ENCODE measurements around the gene ACP3. TPM values are rescaled to one million over a fixed set of nuclear protein-coding genes. Genes with fewer than 3 reads are reported as not detected.
"Not testable (repeated sequence)": the region's sequence is repeated elsewhere in the genome, so short reads cannot be mapped to it uniquely, and the experiment has no call there.

Gene ACP3
- total RNA-seq, 2 experiments from 2014 or later = not detected

DNA sequence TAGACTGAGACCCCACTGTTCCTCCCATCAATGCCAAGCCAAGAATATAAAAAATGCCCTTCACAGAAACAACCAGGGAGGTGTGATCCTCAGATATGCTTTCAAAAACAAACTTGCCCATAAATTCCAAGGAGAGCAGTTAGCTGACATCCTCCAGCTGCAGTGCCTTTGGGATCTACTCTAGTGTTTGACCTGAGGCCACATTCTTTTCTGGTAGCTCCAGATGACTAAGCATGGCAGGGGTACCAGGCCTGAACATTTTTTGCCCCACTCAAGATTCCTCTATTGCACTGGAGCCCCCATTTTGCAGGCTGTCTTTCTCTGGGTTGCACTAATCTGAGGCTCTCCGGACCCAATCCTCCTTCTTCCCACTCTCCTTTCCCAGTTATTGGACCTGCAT, 27.9 kb upstream of the ACP3 start:
- ChIA-PET POLR2A (no interaction called here), CTCF (no interaction called here)
- Mint-ChIP-seq H3K9me3 (ENCODE audit: low read depth) (no peaks in the 10 kb centered on the region), H3K27me3 (peaks cover 24% of the 10 kb centered on the region), H3K4me1 (no peaks in the 10 kb centered on the region), H3K36me3 (ENCODE audit: low read depth) (no peaks in the 10 kb centered on the region), H3K4me3 (no peak overlapping the region), H3K27ac (no peak overlapping the region)
- no peak for DNase-seq
- no peak for ATAC-seq
- intact Hi-C loops (cut with DNase I, micrococcal nuclease) = no loop called here

DNA sequence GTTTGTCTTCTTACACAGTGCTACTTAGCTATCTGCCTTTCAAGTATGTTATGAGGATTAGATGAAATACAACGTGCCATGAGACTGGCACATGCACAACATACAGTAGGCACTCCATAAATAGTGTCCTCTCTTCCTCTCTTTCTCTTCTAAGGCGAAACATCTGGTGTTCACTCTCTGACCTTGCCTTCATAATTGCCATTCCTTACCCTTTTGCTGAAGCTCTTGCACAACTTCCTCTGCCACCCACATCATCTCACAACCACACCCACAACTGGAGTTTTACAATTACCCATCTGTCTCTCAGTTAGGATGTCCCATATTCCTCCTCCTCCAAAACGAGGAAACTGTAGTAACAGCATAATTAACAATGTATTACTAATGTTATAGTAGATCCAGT, 26.4 kb upstream of the ACP3 start:
- POLR2A ChIA-PET = no interaction called here
- Mint-ChIP-seq H3K27ac (no peak overlapping the region), H3K36me3 (ENCODE audit: low read depth) (no peaks in the 10 kb centered on the region), H3K4me3 (no peak overlapping the region), H3K4me1 (no peaks in the 10 kb centered on the region), H3K27me3 (peaks cover 24% of the 10 kb centered on the region), H3K9me3 (ENCODE audit: low read depth) (no peaks in the 10 kb centered on the region)
- ATAC-seq (no peak), DNase-seq (no peak)
- CTCF ChIA-PET = no interaction called here
- intact Hi-C loops (cut with DNase I, micrococcal nuclease) = loop anchor here in 1 of 2 experiments (10.0 kb wide), 1 partner anchor 56 kb away; no protein-coding TSS in a partner anchor

DNA sequence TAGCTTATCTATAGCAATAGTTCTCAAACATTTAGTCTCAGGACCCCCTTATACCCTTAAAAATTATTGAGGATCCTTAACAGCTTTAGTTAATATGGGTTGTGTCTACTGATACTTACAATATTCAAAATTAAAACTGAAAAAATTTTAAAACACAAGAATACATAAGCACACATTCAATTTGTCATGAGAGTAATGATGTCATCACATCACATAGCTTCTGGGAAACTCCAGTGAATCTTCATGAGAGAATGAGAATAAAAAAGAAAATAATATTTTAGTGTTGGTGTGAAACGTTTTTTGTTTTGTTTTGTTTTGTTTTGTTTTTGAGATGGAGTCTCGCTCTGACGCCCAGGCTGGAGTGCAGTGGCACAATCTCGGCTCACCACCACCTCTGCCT, 25.2 kb upstream of the ACP3 start:
- H3K4me3 Mint-ChIP-seq = no peak overlapping the region
- ChIA-PET CTCF (no interaction called here), POLR2A (no interaction called here)
- H3K4me1 Mint-ChIP-seq = no peaks in the 10 kb centered on the region
- H3K27ac Mint-ChIP-seq = no peak overlapping the region
- no peaks in the 10 kb centered on the region for H3K9me3 Mint-ChIP-seq (ENCODE audit: low read depth)
- no peaks in the 10 kb centered on the region for H3K36me3 Mint-ChIP-seq (ENCODE audit: low read depth)
- intact Hi-C loops (cut with DNase I, micrococcal nuclease) = loop anchor here in 1 of 2 experiments (10.0 kb wide), 1 partner anchor 57 kb away; no protein-coding TSS in a partner anchor
- H3K27me3 Mint-ChIP-seq = peaks cover 24% of the 10 kb centered on the region
- DNase-seq (no peak), ATAC-seq (no peak)

DNA sequence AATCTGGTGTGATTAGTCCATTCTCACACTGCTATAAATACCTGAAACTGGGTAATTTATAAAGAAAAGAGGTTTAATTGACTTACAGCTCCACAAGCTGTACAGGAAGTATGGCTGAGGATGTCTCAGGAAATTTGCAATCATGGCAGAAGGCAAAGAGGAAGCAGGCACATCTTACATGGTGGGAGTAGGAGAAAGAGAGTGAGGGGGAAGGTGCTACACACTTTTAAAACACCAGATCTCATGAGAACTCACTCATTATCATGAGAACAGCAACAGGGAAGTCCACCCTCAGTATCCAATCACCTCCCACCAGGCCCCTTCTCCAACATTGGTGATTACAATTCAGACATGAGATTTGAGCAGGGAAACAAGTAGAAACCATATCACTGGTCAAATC, 24.0 kb upstream of the ACP3 start:
- no peaks in the 10 kb centered on the region for H3K36me3 Mint-ChIP-seq (ENCODE audit: low read depth)
- H3K4me1 Mint-ChIP-seq = no peaks in the 10 kb centered on the region
- intact Hi-C loops (cut with DNase I, micrococcal nuclease) = loop anchor here in 1 of 2 experiments (10.0 kb wide), 1 partner anchor 58 kb away; no protein-coding TSS in a partner anchor
- CTCF ChIA-PET = no interaction called here
- no peak for DNase-seq
- H3K27me3 Mint-ChIP-seq = peaks cover 15% of the 10 kb centered on the region
- no peak overlapping the region for H3K27ac Mint-ChIP-seq
- no peak overlapping the region for H3K4me3 Mint-ChIP-seq
- ATAC-seq = no peak
- POLR2A ChIA-PET = no interaction called here
- no peaks in the 10 kb centered on the region for H3K9me3 Mint-ChIP-seq (ENCODE audit: low read depth)

DNA sequence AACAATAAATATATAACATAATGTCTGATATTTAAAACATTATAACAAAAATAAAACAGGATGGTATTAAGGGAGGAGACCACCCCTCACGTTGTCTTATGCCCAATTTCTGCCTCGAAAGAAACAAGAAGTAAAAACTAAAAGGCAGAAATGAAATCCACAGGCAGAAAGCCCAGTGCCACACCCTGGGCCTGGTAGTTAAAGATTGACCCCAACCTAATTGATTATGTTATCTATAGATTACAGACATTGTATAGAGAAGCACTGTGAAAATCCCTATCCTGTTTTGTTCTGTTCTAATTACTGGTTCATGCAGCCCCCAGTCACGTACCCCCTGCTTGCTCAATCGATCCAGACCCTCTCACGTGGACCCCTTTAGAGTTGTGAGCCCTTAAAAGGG, 22.3 kb upstream of the ACP3 start:
- H3K27me3 Mint-ChIP-seq = peaks cover 9% of the 10 kb centered on the region
- no peak overlapping the region for H3K27ac Mint-ChIP-seq
- ChIA-PET POLR2A (no interaction called here), CTCF (no interaction called here)
- H3K9me3 Mint-ChIP-seq (ENCODE audit: low read depth) = no peaks in the 10 kb centered on the region
- no peak for DNase-seq
- no peak overlapping the region for H3K4me3 Mint-ChIP-seq
- H3K4me1 Mint-ChIP-seq = no peaks in the 10 kb centered on the region
- intact Hi-C loops (cut with DNase I, micrococcal nuclease) = loop anchor here in 1 of 2 experiments (10.0 kb wide), 1 partner anchor 60 kb away; no protein-coding TSS in a partner anchor
- H3K36me3 Mint-ChIP-seq (ENCODE audit: low read depth) = no peaks in the 10 kb centered on the region
- ATAC-seq = no peak

DNA sequence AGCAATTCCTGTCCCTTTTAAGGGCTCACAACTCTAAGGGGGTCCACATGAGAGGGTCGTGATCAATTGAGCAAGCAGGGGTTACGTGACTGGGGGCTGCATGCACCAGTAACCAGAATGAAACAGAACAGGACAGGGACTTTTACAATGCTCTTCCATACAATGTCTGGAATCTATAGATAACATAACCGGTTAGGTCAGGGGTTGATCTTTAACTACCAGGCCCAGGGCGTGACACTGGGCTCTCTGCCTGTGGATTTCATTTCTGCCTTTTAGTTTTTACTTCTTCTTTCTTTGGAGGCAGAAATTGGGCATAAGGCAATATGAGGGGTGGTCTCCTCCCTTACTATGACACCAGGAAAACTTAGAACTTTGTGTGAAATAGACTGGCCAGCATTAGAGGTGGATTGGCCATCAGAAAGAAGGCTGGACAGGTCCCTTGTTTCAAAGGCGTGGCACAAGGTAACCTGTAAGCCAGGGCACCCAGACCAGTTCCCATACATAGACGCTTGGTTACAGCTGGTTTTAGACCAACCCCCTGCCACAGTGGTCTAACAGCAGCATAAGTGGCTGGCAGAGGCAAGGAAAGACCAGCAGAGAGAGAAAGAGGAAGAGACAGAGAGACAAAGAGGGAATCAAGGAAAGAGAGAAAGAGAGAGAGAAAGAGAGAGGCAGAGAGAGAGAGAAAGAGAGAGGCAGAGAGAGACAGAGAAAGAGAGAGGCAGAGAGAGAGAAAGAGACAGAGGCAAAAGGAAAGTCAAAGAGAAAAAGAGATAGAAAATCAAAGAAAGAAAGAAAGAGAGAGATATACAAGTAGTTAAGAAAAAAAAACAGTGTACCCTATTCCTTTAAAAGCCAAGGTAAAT, 13.6 kb upstream of the ACP3 start:
- intact Hi-C loops (cut with DNase I, micrococcal nuclease); DNase-seq; H3K36me3 Mint-ChIP-seq (ENCODE audit: low read depth); POLR2A ChIA-PET; H3K4me3 Mint-ChIP-seq; ATAC-seq; H3K27me3 Mint-ChIP-seq; CTCF ChIA-PET; H3K4me1 Mint-ChIP-seq; H3K27ac Mint-ChIP-seq: not testable (repeated sequence)
- peaks cover 11% of the 10 kb centered on the region for H3K9me3 Mint-ChIP-seq (ENCODE audit: low read depth)

DNA sequence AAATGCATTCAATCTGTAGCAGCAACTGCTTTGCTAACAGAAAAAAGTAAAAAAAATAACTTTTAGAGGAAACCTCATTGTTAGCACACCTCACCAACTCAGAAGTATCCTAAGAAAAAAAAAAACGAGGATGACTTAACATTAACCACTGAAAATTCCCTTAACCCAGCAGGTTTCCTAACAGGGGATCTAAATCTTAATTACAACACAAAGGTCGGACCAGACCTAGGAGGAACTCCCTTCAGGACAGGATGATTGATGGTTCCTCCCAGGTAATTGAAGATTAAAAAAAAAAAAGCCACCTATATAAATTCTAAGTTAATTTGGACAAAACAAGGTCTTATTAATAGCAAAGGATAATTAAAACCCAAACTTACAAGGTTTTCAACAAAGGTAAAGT, 12.9 kb upstream of the ACP3 start:
- H3K36me3 Mint-ChIP-seq (ENCODE audit: low read depth); H3K4me3 Mint-ChIP-seq; intact Hi-C loops (cut with DNase I, micrococcal nuclease); ATAC-seq; DNase-seq; CTCF ChIA-PET; H3K27me3 Mint-ChIP-seq; POLR2A ChIA-PET; H3K27ac Mint-ChIP-seq; H3K4me1 Mint-ChIP-seq: not testable (repeated sequence)
- peaks cover 11% of the 10 kb centered on the region for H3K9me3 Mint-ChIP-seq (ENCODE audit: low read depth)

DNA sequence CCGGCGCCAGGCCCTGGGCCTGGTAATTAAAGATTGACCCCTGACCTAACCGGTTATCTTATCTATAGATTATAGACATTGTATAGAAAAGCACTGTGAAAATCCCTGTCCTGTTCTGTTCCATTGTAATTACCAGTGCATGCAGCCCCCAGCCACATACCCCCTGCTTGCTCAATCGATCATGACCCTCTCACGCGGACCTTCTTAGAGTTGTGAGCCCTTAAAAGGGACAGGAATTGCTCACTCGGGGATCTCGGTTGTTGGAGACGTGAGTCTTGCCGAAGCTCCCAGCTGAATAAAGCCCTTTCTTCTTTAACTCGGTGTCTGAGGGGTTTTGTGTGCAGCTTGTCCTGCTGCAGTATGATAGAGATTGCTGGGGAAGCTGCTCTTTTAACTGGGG, 7.2 kb upstream of the ACP3 start:
- intact Hi-C loops (cut with DNase I, micrococcal nuclease); H3K27me3 Mint-ChIP-seq; POLR2A ChIA-PET; ATAC-seq; H3K4me1 Mint-ChIP-seq; DNase-seq; H3K36me3 Mint-ChIP-seq (ENCODE audit: low read depth); H3K27ac Mint-ChIP-seq; H3K9me3 Mint-ChIP-seq (ENCODE audit: low read depth); CTCF ChIA-PET; H3K4me3 Mint-ChIP-seq: not testable (repeated sequence)

DNA sequence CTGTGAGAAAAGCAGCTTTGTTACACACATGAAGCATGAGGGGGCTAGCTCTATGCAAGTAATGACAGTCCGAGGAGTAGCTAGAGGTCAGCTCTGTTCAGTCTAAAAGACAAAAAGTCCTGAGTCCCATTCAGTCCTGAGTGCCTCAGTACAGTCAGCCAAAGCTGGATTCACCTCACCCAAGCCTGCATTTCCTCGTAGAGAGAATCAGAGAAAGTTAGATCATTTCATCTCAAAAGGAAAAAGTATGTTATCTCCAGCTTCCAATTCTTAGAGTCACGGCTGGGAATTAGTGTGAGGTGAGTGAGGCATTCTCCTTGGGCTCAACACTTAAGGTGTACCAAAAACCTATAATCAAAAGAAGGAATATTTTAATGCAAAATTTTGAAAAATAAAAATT, 5.9 kb upstream of the ACP3 start:
- no peaks in the 10 kb centered on the region for H3K9me3 Mint-ChIP-seq (ENCODE audit: low read depth)
- no peaks in the 10 kb centered on the region for H3K4me1 Mint-ChIP-seq
- POLR2A ChIA-PET = no interaction called here
- no peak overlapping the region for H3K27ac Mint-ChIP-seq
- CTCF ChIA-PET = no interaction called here
- no peaks in the 10 kb centered on the region for H3K36me3 Mint-ChIP-seq (ENCODE audit: low read depth)
- H3K27me3 Mint-ChIP-seq = no peaks in the 10 kb centered on the region
- no peak overlapping the region for H3K4me3 Mint-ChIP-seq
- DNase-seq (no peak), ATAC-seq (no peak)
- intact Hi-C loops (cut with DNase I, micrococcal nuclease) = no loop called here

DNA sequence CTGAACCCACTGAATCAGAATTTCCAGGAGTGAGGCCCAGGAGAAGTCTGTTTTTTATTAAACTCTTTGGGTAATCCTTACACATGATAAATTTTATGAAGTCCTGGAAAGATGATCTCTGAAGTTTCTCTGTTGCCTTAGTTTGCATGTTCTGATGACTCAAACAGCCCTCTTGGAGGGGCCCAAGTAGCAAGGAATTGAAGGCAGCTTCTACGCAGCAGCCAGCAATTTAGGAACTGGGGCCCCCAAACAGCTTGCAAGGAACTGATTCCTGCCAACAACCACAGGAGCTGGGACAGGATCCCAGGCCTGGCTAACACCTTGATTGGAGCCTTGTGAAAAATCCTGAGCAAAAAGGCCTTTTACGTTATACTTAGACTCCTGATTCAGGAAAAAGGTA, 5.4 kb upstream of the ACP3 start:
- POLR2A ChIA-PET = no interaction called here
- CTCF ChIA-PET = no interaction called here
- Mint-ChIP-seq H3K27ac (no peak overlapping the region), H3K27me3 (no peaks in the 10 kb centered on the region), H3K4me1 (no peaks in the 10 kb centered on the region), H3K9me3 (ENCODE audit: low read depth) (no peaks in the 10 kb centered on the region), H3K4me3 (no peak overlapping the region), H3K36me3 (ENCODE audit: low read depth) (no peaks in the 10 kb centered on the region)
- ATAC-seq (no peak), DNase-seq (no peak)
- intact Hi-C loops (cut with DNase I, micrococcal nuclease) = no loop called here

DNA sequence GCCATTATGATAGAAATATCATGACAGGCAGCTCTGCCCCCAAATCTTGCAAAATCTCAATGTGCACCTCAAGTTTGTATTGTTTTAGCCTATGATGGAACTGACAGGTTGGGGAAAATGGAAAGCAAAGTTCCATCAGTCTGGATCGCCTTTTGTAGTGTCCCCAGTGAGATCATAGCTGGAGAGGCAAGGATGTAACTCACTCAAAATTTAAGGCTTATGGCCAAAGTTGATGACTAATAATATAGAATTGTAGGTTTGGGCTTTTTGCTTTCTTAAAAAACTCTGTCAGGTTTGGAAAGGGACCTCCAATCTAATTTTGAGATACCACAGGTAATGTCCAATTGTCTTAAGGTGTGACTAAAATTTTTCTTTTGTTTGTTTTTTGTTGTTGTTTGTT, 1.4 kb upstream of the ACP3 start:
- H3K27ac Mint-ChIP-seq = no peak overlapping the region
- ChIA-PET CTCF (interaction anchor here (0.6 to 1.0 kb wide), 2 partner anchors 26 to 1300 kb away, joined by 3 read pairs; no protein-coding TSS in a partner anchor), POLR2A (interaction anchor here (0.6 kb wide), 1 partner anchor 33 kb away, joined by 11 read pairs; no protein-coding TSS in a partner anchor)

DNA sequence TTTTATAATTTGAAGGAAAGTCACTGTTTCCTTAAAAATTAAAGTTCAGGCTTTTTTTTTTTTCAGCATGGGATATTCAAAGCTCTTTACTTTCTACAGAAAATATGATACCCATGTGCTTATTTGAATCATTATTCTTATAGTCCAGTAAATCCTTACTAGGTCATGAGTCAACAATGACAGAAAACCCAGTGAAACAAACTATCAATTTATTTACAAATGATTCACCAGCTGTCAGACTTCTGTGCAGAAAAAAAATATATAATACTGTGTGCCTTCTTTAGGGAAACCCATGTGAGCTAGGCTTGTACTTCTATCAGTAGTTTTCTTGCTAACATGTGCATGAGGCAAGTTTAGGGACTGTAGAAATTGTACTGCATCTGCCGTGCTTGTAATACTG, 1.2 kb downstream of the ACP3 start:
- POLR2A ChIA-PET = no interaction called here
- Mint-ChIP-seq H3K36me3 (ENCODE audit: low read depth) (no peaks in the 10 kb centered on the region), H3K4me1 (no peaks in the 10 kb centered on the region), H3K4me3 (no peak overlapping the region), H3K9me3 (ENCODE audit: low read depth) (no peaks in the 10 kb centered on the region), H3K27ac (no peak overlapping the region), H3K27me3 (peaks cover 5% of the 10 kb centered on the region)
- no peak for DNase-seq
- CTCF ChIA-PET = interaction anchor here (0.9 kb wide), 1 partner anchor 24 kb away, joined by 3 read pairs; no protein-coding TSS in a partner anchor
- intact Hi-C loops (cut with DNase I, micrococcal nuclease) = no loop called here
- ATAC-seq = no peak

More for the DNA sequence above, 1.4 kb upstream of the ACP3 start:
- ATAC-seq (no peak), DNase-seq (no peak)
- Mint-ChIP-seq H3K27me3 (peaks cover 5% of the 10 kb centered on the region), H3K9me3 (ENCODE audit: low read depth) (no peaks in the 10 kb centered on the region), H3K4me3 (no peak overlapping the region), H3K4me1 (no peaks in the 10 kb centered on the region), H3K36me3 (ENCODE audit: low read depth) (no peaks in the 10 kb centered on the region)
- intact Hi-C loops (cut with DNase I, micrococcal nuclease) = no loop called here
